ENCODE measurements around the gene ADCY1. TPM values are rescaled to one million over a fixed set of nuclear protein-coding genes. Genes with fewer than 3 reads are reported as not detected.
"Not testable (repeated sequence)": the region's sequence is repeated elsewhere in the genome, so short reads cannot be mapped to it uniquely, and the experiment has no call there.

The ADCY1 gene
- 1 to 10 TPM in 1 of 2 donors, under 1 TPM in 1; 0.87 to 1.2 TPM for total RNA-seq
- long read RNA-seq, partial matches to known transcripts, result 0 of 2 reads
- long read RNA-seq, other reads (novel, unspliced or antisense), result 1 of 2 reads

GRCh38 chr7:45573661-45574415 lies at the start of gene ADCY1:
Gene ADCY1 (plus strand): TSS chr7:45574368. CDS start chr7:45574544, 176 bp downstream.
- no peak for ATAC-seq
- no peak for DNase-seq
- intact Hi-C loops (cut with DNase I, micrococcal nuclease), result no loop called here

GRCh38 chr7:45524445-45524844 lies 49.7 kb upstream of the ADCY1 start:
- DNase-seq (no peak), ATAC-seq (no peak)
- intact Hi-C loops (cut with DNase I, micrococcal nuclease), result no loop called here

- ATAC-seq (no peak), DNase-seq (no peak)
- intact Hi-C loops (cut with DNase I, micrococcal nuclease), result no loop called here
These were observed 49.1 kb upstream of the ADCY1 start for GRCh38 chr7:45525057-45525456.

- ATAC-seq (no peak), DNase-seq (no peak)
- intact Hi-C loops (cut with DNase I, micrococcal nuclease), result no loop called here
These were observed 30.7 kb upstream of the ADCY1 start for GRCh38 chr7:45543473-45543872.

GRCh38 chr7:45545105-45545710 lies 29.0 kb upstream of the ADCY1 start:
- ATAC-seq; intact Hi-C loops (cut with DNase I, micrococcal nuclease); DNase-seq: not testable (repeated sequence)

GRCh38 chr7:45548917-45549316 lies 25.3 kb upstream of the ADCY1 start:
- intact Hi-C loops (cut with DNase I, micrococcal nuclease); ATAC-seq; DNase-seq: not testable (repeated sequence)

- intact Hi-C loops (cut with DNase I, micrococcal nuclease), result no loop called here
- DNase-seq (no peak), ATAC-seq (no peak)
These were observed 10.8 kb upstream of the ADCY1 start for GRCh38 chr7:45563401-45563800.

GRCh38 chr7:45563941-45564461 lies 10.2 kb upstream of the ADCY1 start:
- intact Hi-C loops (cut with DNase I, micrococcal nuclease), result no loop called here
- DNase-seq, result no peak

GRCh38 chr7:45564485-45564884 lies 9.7 kb upstream of the ADCY1 start:
- ATAC-seq, result no peak
- DNase-seq, result no peak
- intact Hi-C loops (cut with DNase I, micrococcal nuclease), result no loop called here

More at GRCh38 chr7:45563941-45564461, 10.2 kb upstream of the ADCY1 start:
- ATAC-seq, result no peak

- no peak for ATAC-seq
- intact Hi-C loops (cut with DNase I, micrococcal nuclease), result no loop called here
- DNase-seq, result no peak
These were observed 9.2 kb upstream of the ADCY1 start for GRCh38 chr7:45564886-45565455.

GRCh38 chr7:45566386-45566785 lies 7.8 kb upstream of the ADCY1 start:
- intact Hi-C loops (cut with DNase I, micrococcal nuclease), result no loop called here
- ATAC-seq (no peak), DNase-seq (no peak)

- ATAC-seq (no peak), DNase-seq (no peak)
- intact Hi-C loops (cut with DNase I, micrococcal nuclease), result no loop called here
These were observed 7.2 kb upstream of the ADCY1 start for GRCh38 chr7:45566961-45567360.

- intact Hi-C loops (cut with DNase I, micrococcal nuclease), result no loop called here
- no peak for DNase-seq
- ATAC-seq, result no peak
These were observed 6.5 kb upstream of the ADCY1 start for GRCh38 chr7:45567713-45568112.

GRCh38 chr7:45568536-45569289 lies 5.5 kb upstream of the ADCY1 start:
- DNase-seq (no peak), ATAC-seq (no peak)
- intact Hi-C loops (cut with DNase I, micrococcal nuclease), result no loop called here

GRCh38 chr7:45569290-45569685 lies 4.9 kb upstream of the ADCY1 start:
- ATAC-seq (no peak), DNase-seq (no peak)
- intact Hi-C loops (cut with DNase I, micrococcal nuclease), result no loop called here

GRCh38 chr7:45570797-45571196 lies 3.4 kb upstream of the ADCY1 start:
- ATAC-seq (no peak), DNase-seq (no peak)
- intact Hi-C loops (cut with DNase I, micrococcal nuclease), result no loop called here

- no peak for ATAC-seq
- intact Hi-C loops (cut with DNase I, micrococcal nuclease), result no loop called here
- no peak for DNase-seq
These were observed 964 bp upstream of the ADCY1 start for GRCh38 chr7:45573204-45573603.

- no peak for DNase-seq
- ATAC-seq, result no peak
- intact Hi-C loops (cut with DNase I, micrococcal nuclease), result no loop called here
These were observed 174 bp downstream of the ADCY1 start for GRCh38 chr7:45574416-45574668.

GRCh38 chr7:45574669-45575500 lies 717 bp downstream of the ADCY1 start:
- ATAC-seq (peak; percentile 53), DNase-seq (peak in 1 of 2 donors; percentile 18)
- intact Hi-C loops (cut with DNase I, micrococcal nuclease), result no loop called here

Data from left colon (tissue), 2 donors.